ENCODE results near the gene ZNF366.

The ZNF366 gene

GRCh38 chr5:72465601-72466563 lies 41.3 kb downstream of the ZNF366 start:
- DNase-seq (ENCODE audit: low read depth in 2 of 2) = no peak

- no peak for DNase-seq (ENCODE audit: low read depth in 2 of 2)
Measured at GRCh38 chr5:72465066-72465465, 42.1 kb downstream of the ZNF366 start.

DNA sequence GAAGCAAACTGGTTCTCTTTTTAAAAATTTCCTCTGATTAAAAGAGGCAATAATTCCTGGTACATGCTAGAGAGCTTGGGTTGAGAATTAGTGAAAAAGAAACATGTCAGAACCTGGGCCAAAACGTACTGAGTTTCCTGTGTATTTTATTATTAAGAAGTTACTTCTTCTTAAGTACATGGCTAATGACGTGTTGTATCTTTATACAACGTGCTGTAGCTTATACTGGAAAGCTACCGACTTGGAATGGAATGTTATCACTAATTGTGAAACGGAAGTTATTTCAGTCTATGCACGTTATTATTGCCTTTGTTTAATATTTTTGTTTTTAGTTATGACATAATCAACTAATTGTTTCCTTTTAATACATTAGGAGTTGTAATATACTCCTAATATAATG lies 43.1 kb downstream of the ZNF366 start:
- DNase-seq (ENCODE audit: low read depth in 2 of 2) = no peak

DNA sequence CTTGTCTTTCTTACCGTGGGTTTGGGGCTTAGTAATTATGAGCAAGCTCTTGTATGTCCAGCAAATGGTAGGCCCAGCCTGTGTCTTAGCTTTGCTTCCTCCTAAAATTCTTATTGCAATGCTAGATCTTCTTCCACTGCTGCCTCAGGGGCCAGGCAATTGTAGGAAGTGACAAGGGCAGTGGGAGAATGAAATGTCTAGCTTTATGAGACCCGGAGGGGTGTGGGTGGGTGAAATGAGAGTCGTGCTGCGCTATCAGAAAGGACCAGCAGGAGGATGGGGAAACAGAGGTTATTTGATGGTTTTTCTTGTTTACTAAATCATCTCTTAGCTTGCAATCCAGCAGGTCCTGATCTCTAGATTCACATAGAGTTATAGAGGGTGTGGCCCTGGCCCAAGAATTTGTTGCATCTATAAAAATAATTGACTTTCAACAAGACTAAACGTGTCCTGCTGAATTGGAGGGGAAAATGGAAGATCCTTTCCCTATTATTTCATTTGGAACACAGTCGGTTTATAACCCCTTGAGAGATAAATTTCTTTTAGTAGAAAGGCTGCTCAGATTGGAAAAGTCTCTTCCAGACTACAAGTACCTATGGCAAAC lies 43.7 kb downstream of the ZNF366 start:
- DNase-seq (ENCODE audit: low read depth in 2 of 2) = no peak

DNA sequence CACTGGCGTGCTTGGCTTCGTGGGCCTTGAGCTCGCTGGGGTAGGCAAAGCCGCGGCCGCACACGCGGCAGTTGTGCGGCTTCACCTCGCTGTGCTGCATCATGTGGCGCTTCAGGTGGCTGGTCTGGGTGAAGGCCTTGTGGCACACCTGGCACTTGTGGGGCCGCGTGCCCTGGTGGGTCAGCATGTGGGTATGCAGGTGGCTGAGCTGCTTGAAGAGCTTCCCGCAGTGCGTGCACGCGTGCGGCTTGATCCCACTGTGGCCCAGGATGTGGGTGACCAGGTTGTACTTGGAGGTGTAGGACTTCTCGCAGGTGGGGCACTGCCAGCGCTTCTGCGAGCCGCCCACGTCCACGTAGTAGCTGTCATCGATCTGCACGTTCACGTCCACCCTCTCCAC lies 46.8 kb downstream of the ZNF366 start:
- DNase-seq (ENCODE audit: low read depth in 2 of 2) = no peak

- no peak for DNase-seq (ENCODE audit: low read depth in 2 of 2)
Measured at GRCh38 chr5:72459913-72460312, 47.3 kb downstream of the ZNF366 start.

- no peak for DNase-seq (ENCODE audit: low read depth in 2 of 2)
Measured at GRCh38 chr5:72459089-72459661, 48.0 kb downstream of the ZNF366 start.

DNA sequence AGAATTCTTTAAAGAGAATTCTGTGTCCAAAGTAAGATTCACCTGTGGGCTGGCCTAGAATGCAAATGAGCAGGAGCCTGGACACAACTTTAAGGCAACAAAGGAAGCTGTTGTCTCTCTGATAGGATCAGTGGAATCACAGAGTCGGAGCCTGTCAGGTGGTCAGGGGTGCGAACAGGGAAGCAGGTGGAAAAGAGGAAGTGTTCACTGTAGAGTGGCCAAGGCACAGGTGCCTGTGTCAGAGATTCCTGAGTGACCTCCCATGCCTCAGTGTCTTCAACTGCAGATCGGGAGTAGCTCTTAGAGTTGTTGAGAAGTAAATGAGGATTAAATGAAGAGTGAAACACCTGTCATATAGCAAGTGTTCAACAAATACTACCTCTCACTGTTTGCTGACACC lies 48.8 kb downstream of the ZNF366 start:
- DNase-seq (ENCODE audit: low read depth in 2 of 2) = no peak

- DNase-seq (ENCODE audit: low read depth in 2 of 2) = no peak
Measured at GRCh38 chr5:72457491-72457890, 49.7 kb downstream of the ZNF366 start.

DNA sequence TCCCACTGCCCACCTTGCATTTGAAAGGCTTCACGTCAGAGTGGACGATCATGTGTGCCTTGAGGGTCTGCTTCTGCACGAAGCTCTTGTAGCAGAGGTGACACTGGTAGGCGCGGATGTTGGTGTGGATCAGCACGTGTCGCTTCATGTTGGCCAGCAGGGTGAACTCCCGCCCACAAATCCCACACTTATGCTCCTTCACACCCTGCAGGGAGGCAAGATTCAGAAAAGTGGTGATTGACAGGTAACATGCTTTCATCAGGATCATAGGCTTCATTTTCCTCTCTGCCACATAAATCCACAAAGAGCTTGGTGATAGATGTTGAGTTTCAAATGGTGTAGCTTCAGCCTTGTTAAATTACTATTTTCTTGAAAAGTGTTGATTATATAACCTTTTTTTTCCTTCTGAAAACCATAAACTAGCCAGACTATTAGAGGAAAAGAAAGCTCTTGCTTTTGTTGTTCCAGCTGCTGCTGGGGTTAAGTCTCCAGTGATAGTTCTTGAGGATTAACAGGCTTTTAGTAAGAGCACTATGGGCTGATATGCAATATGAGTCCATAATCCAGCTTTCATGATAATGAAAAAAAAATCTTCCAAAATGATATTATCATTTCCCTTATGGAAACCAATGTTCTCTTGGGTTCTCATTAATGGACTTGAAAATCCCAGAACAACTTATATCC lies 50.7 kb downstream of the ZNF366 start:
- DNase-seq (ENCODE audit: low read depth in 2 of 2) = no peak

- DNase-seq (ENCODE audit: low read depth in 2 of 2) = no peak
Measured at GRCh38 chr5:72455476-72455875, 51.7 kb downstream of the ZNF366 start.

DNA sequence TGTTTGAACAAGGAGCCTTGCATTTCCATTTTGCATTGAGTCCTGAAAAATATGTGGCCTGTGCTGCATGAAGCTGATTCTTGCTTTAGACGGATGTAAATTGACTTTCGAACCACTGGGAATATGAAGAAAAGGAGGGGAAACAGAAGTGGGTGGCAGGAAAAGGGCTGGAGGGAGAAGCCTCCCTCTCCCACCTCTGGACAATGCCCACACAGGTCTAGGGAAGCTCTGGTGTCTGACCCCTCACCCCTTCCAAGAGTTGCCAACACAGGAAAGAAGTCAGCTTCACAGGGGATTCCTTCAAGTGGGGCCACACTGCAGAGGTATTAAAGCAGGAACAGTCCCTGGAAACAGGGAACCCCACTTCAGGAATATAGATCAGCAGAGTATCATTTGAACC lies 52.2 kb downstream of the ZNF366 start:
- DNase-seq (ENCODE audit: low read depth in 2 of 2) = no peak

DNA sequence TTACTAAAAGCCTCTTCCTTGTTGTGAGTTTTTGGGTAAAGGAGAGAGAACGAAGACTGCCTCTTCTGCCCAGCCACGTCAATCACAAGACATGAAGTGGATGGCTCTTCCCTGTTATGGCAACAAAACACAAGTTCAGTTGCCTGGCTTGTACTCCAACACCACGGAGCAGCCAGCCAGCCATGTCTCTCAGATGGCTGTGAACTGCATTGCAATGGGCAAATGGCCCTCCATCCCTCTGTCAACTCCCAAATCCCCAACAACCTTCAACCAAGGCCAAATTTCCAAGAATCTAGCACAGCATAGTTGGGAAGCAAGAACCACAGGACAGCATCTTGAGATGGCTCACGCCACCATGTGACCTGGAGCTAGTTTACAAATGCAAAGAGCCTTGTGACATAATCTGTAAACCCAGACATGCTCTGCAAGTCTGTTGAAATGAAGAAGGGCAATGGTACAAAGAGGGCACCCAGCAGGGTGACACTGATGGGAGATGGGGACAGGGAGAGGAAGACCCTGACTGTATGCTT lies 53.9 kb downstream of the ZNF366 start:
- DNase-seq (ENCODE audit: low read depth in 2 of 2) = no peak

DNA sequence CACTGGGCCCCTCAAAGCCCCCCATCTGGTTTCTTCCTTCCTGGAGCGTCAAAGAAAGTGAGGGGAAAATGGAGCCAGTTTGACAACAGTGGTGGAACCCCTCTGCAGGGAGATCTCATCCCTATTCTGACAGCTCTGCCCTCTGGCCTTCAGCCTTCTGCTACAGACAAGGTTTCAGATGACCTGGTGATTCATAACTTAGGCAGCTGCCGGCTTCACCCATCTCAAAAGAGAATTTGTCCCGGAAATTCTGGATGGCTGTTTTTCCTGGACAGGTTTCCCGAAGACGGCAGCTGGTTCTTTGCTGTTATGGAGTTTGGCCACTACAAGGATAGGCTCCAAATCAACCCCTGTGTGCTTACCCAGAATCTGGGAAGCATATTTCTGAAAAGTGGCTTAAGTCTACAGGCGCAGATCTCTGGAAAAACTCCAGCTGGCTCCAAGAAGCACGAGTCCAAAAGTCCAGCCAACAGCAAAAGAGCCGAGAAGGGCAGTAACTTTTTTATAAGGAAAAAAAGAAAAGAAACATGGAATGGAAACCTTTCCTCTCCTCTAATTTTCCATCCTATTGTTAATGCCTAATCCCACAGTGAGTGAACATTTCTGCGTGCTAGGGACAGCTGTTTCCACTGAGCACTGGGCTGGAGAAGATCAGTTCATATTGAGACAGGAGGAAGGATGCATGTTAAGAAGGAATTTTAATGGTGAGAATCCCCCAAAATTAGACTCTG lies 54.5 kb downstream of the ZNF366 start:
- DNase-seq (ENCODE audit: low read depth in 2 of 2) = no peak

- no peak for DNase-seq (ENCODE audit: low read depth in 2 of 2)
Measured at GRCh38 chr5:72451741-72452505, 55.3 kb downstream of the ZNF366 start.

GRCh38 chr5:72448368-72448767 lies 58.8 kb downstream of the ZNF366 start:
- DNase-seq (ENCODE audit: low read depth in 2 of 2) = no peak

GRCh38 chr5:72447751-72448150 lies 59.5 kb downstream of the ZNF366 start:
- no peak for DNase-seq (ENCODE audit: low read depth in 2 of 2)

GRCh38 chr5:72445969-72446368 lies 61.2 kb downstream of the ZNF366 start:
- no peak for DNase-seq (ENCODE audit: low read depth in 2 of 2)

DNA sequence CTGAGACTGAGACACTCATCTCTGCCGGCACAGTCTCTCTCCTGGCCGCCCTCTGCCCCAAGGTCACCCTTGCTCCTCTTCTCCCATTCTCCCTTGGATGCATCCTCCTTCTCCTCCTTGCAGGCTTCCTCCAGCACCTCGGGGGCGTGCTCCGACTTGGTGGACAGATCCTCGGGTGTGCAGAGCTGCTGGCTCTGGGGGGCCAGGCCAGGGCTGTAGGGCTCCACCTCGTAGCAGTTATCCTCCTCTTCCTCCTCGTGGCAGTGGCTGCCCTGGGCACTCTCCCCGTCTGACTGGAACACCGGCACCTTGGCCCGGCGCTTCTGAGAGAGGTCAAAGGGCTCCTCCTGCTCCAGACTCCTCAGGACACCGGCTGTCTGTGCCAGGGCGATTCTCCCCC lies 63.3 kb downstream of the ZNF366 start:
- DNase-seq (ENCODE audit: low read depth in 2 of 2) = no peak

GRCh38 chr5:72441862-72442540 lies 65.2 kb downstream of the ZNF366 start:
- DNase-seq (ENCODE audit: low read depth in 2 of 2) = no peak

Data from stimulated activated CD8-positive, alpha-beta memory T cell treated with anti-CD3 and anti-CD28 coated beads, Interleukin-2, amount 100 ng/mL, for 1 hour (primary cell).